ENCODE data around the gene PLCG1.

DNA sequence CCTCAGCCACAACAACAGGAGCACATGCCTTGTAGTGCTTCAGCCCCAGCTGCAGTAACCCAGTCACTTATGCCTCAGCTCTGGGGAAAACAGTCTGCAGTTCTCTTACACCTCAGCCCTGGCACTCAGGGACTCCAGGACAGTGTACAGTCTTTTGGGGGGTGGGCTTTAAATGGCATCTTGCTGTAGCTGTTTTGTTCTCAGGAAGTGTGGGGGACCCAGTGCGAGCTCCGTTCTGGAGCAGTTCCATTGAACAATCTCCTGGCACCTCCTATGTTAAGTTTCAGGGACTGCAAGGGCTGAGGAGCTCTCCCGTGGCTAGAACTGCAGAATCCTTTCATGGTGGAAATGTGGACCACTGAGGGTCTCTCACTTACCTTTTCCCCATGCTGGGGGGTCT is 55.2 kb downstream of the PLCG1 start:
- no peak for TF ChIP-seq POLR2AphosphoS5 (IDR thresholded peaks at IDR 0.05; ENCODE audit: low read depth, low read length)
- no peak for TF ChIP-seq POLR2A (IDR thresholded peaks at IDR 0.05; ENCODE audit: low read depth, low read length)
- no peak for TF ChIP-seq TAF1 (IDR thresholded peaks at IDR 0.05; ENCODE audit: borderline replicate concordance, low read depth, low read length)

Measured in GM12892 (cell line).